T-helper 17 cell (primary cell): ENCODE data around the gene CDK5RAP3. TPM values are rescaled to one million over a fixed set of nuclear protein-coding genes. Genes with fewer than 3 reads are reported as not detected.
"Not testable (repeated sequence)": the region's sequence is repeated elsewhere in the genome, so short reads cannot be mapped to it uniquely, and the experiment has no call there.

Experiments
- ATAC-seq: fragments of 150-1000 bp; cut with Tn5 transposase; 2 replicates; pipeline ENCODE4 v1.10.0; 2021; ENCODE audit warnings: mild to moderate bottlenecking, moderate library complexity
- DNase-seq, 3 donors: peaks; one replicate each; pipeline versions ENCODE4 v3.0.0 to v3.0.0-alpha.2; 2020 to 2021
- H3K9me3 ChIP-seq: one replicate; pipeline ENCODE4 v1.7.0; 2013; ENCODE audit warnings: low read length, mild to moderate bottlenecking; ENCODE audit not compliant: control insufficient read depth, poor library complexity, severe bottlenecking
- H3K27ac Mint-ChIP-seq: one replicate; pipeline ENCODE4 v1.8.0; 2022; ENCODE audit warnings: mild to moderate bottlenecking, moderate library complexity, mixed read lengths
- H3K27me3 Mint-ChIP-seq: one replicate; pipeline ENCODE4 v1.8.0; 2022; ENCODE audit warnings: mixed read lengths
- H3K36me3 Mint-ChIP-seq: one replicate; pipeline ENCODE4 v1.8.0; 2022; ENCODE audit warnings: low read depth, mixed read lengths
- H3K4me1 Mint-ChIP-seq: one replicate; pipeline ENCODE4 v1.8.0; 2022; ENCODE audit warnings: mild to moderate bottlenecking, mixed read lengths
- H3K4me3 Mint-ChIP-seq: one replicate; pipeline ENCODE4 v1.8.0; 2022; ENCODE audit warnings: mild to moderate bottlenecking, moderate library complexity, mixed read lengths
- total RNA-seq, 4 donors: library from RNA in 2 of 4; stranded (reverse) in 2 of 4; gene quantifications; one replicate each; pipeline ENCODE4 v1.2.3 and lab custom pipeline; 2022 to 2026

CDK5RAP3 gene
- total RNA-seq, 2 donors from 2014 or later, result 228 to 231 TPM

GRCh38 chr17:48017817-48018158 lies 46.9 kb downstream of the CDK5RAP3 start:
- peaks cover 20% of the 10 kb centered on the region for H3K27me3 Mint-ChIP-seq
- peak overlapping the region; percentile 39 for H3K27ac Mint-ChIP-seq
- H3K36me3 Mint-ChIP-seq, H3K9me3 ChIP-seq, ATAC-seq, DNase-seq: not testable (repeated sequence)
- peak overlapping the region; percentile 39 for H3K4me3 Mint-ChIP-seq
- peaks cover 12% of the 10 kb centered on the region for H3K4me1 Mint-ChIP-seq

- H3K4me1 Mint-ChIP-seq, result peaks cover 39% of the 10 kb centered on the region
- no peak for ATAC-seq
- H3K27ac Mint-ChIP-seq, result no peak overlapping the region
- no peaks in the 10 kb centered on the region for H3K27me3 Mint-ChIP-seq
- H3K9me3 ChIP-seq, result no peaks in the 10 kb centered on the region
- H3K36me3 Mint-ChIP-seq, result peaks cover 2% of the 10 kb centered on the region
- H3K4me3 Mint-ChIP-seq, result no peak overlapping the region
- no peak for DNase-seq
These were observed 51.0 kb downstream of the CDK5RAP3 start for GRCh38 chr17:48021934-48022333.

- Mint-ChIP-seq H3K27me3 (no peaks in the 10 kb centered on the region), H3K4me1 (peaks cover 34% of the 10 kb centered on the region), H3K27ac (no peak overlapping the region), H3K36me3 (peaks cover 2% of the 10 kb centered on the region), H3K4me3 (peak overlapping the region; percentile 97)
- no peak for ATAC-seq
- H3K9me3 ChIP-seq, result no peaks in the 10 kb centered on the region
- DNase-seq, result no peak
These were observed 52.0 kb downstream of the CDK5RAP3 start for GRCh38 chr17:48022901-48023300.

GRCh38 chr17:48023400-48024148 lies 52.7 kb downstream of the CDK5RAP3 start:
- peaks cover 33% of the 10 kb centered on the region for H3K4me1 Mint-ChIP-seq
- H3K4me3 Mint-ChIP-seq, result peak overlapping the region; percentile 97
- ATAC-seq (no peak), DNase-seq (peak; percentile 29 to 43 (median 38))
- H3K27me3 Mint-ChIP-seq, result no peaks in the 10 kb centered on the region
- no peaks in the 10 kb centered on the region for H3K9me3 ChIP-seq
- H3K36me3 Mint-ChIP-seq, result peaks cover 2% of the 10 kb centered on the region
- no peak overlapping the region for H3K27ac Mint-ChIP-seq

- peak; percentile 24 for ATAC-seq
These were observed 53.5 kb downstream of the CDK5RAP3 start for GRCh38 chr17:48024149-48025039.

GRCh38 chr17:48025040-48025903 lies 54.4 kb downstream of the CDK5RAP3 start:
- no peaks in the 10 kb centered on the region for H3K9me3 ChIP-seq
- Mint-ChIP-seq H3K36me3 (peaks cover 2% of the 10 kb centered on the region), H3K4me1 (peaks cover 30% of the 10 kb centered on the region), H3K4me3 (peak overlapping the region; percentile 97), H3K27ac (peak overlapping the region; percentile 97), H3K27me3 (peaks cover 3% of the 10 kb centered on the region)
- ATAC-seq (peak; percentile 92), DNase-seq (peak; percentile 98 to 99 (median 98))

More at GRCh38 chr17:48024149-48025039, 53.5 kb downstream of the CDK5RAP3 start:
- H3K9me3 ChIP-seq, result no peaks in the 10 kb centered on the region
- H3K27me3 Mint-ChIP-seq, result no peaks in the 10 kb centered on the region
- peak overlapping the region; percentile 97 for H3K4me3 Mint-ChIP-seq
- peaks cover 2% of the 10 kb centered on the region for H3K36me3 Mint-ChIP-seq
- DNase-seq, result peak in 2 of 3 donors; percentile 31 to 41
- peak overlapping the region; percentile 97 for H3K27ac Mint-ChIP-seq
- peaks cover 30% of the 10 kb centered on the region for H3K4me1 Mint-ChIP-seq

- Mint-ChIP-seq H3K36me3 (peaks cover 2% of the 10 kb centered on the region), H3K27me3 (peaks cover 10% of the 10 kb centered on the region), H3K4me1 (peaks cover 30% of the 10 kb centered on the region), H3K4me3 (peak overlapping the region; percentile 97), H3K27ac (no peak overlapping the region)
- no peak for DNase-seq
- no peak for ATAC-seq
- H3K9me3 ChIP-seq, result no peaks in the 10 kb centered on the region
These were observed 55.1 kb downstream of the CDK5RAP3 start for GRCh38 chr17:48025904-48026501.

- ATAC-seq (no peak), DNase-seq (peak; percentile 47 to 61 (median 51))
- no peaks in the 10 kb centered on the region for H3K9me3 ChIP-seq
- Mint-ChIP-seq H3K4me3 (peak overlapping the region; percentile 52), H3K4me1 (peaks cover 30% of the 10 kb centered on the region), H3K27ac (no peak overlapping the region), H3K36me3 (peaks cover 2% of the 10 kb centered on the region), H3K27me3 (peaks cover 17% of the 10 kb centered on the region)
These were observed 55.8 kb downstream of the CDK5RAP3 start for GRCh38 chr17:48026502-48027321.

GRCh38 chr17:48027322-48027981 lies 56.5 kb downstream of the CDK5RAP3 start:
- no peak for DNase-seq
- ATAC-seq, result no peak
- Mint-ChIP-seq H3K27ac (no peak overlapping the region), H3K36me3 (peaks cover 2% of the 10 kb centered on the region), H3K4me1 (peaks cover 28% of the 10 kb centered on the region), H3K27me3 (peaks cover 24% of the 10 kb centered on the region), H3K4me3 (no peak overlapping the region)
- no peaks in the 10 kb centered on the region for H3K9me3 ChIP-seq

GRCh38 chr17:48028736-48029135 lies 57.8 kb downstream of the CDK5RAP3 start:
- no peak for DNase-seq
- H3K9me3 ChIP-seq, result no peaks in the 10 kb centered on the region
- no peak overlapping the region for H3K4me3 Mint-ChIP-seq
- H3K27ac Mint-ChIP-seq, result no peak overlapping the region
- peaks cover 19% of the 10 kb centered on the region for H3K4me1 Mint-ChIP-seq
- H3K27me3 Mint-ChIP-seq, result peaks cover 37% of the 10 kb centered on the region
- peaks cover 2% of the 10 kb centered on the region for H3K36me3 Mint-ChIP-seq
- no peak for ATAC-seq

GRCh38 chr17:48030531-48030930 lies 59.6 kb downstream of the CDK5RAP3 start:
- H3K27me3 Mint-ChIP-seq, result peaks cover 38% of the 10 kb centered on the region
- H3K9me3 ChIP-seq, result no peaks in the 10 kb centered on the region
- H3K4me1 Mint-ChIP-seq, result peaks cover 6% of the 10 kb centered on the region
- H3K4me3 Mint-ChIP-seq, result no peak overlapping the region
- no peaks in the 10 kb centered on the region for H3K36me3 Mint-ChIP-seq
- ATAC-seq (no peak), DNase-seq (no peak)
- no peak overlapping the region for H3K27ac Mint-ChIP-seq
